Inferior parietal cortex (tissue), 1 donor: ENCODE data around the gene EPB41L4B.
"Not testable (repeated sequence)": the region's sequence is repeated elsewhere in the genome, so short reads cannot be mapped to it uniquely, and the experiment has no call there.

ENCODE experiments used
- DNase-seq: peaks from one replicate; pipeline ENCODE4 v3.0.0-alpha.2; 2016; ENCODE audit errors: extremely low spot score

EPB41L4B gene

DNA sequence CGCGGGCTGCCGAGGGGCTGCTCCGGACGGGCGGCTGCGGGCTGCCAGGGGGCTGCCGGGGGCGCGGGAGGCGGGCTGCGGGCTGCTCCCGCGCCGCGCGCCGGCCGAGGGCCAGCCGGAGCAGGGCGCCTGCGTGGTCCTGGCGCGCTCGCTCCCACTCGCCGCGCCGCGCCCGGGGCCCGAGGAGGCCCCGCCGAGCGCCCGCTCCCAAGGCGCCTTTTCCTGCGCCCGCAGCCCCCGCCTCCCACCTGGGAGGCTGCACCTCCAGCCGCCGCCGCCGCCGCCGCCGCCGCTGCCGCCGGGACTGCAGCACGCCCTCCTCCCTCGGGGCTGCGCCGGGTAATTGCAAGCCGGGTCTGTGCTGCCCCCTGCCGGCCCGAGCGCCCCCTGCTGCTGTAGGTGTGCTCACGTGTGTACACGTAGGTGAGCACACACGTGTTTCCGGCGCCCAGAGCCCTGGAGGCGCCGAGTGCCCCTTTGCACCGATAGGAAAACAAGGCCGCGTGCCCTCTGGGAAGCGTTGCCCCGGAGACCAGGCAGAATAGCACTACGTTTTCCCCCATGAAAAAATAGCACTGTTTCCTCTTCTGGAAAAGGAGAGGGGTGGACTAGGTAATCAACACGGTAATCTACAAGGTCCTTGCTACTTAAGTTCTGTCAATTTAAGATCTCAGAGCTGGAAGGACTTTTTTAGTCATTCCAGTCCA is at the start of gene EPB41L4B:
Gene EPB41L4B (minus strand): TSS at position 318 of the 707 bp plus-strand sequence. CDS start 613 bp downstream, outside the sequence.
- DNase-seq = peak; percentile 78

GRCh38 chr9:109369285-109369684 is 48.4 kb upstream of the EPB41L4B start:
- DNase-seq = no peak

GRCh38 chr9:109360771-109361170 is 39.9 kb upstream of the EPB41L4B start:
- DNase-seq = no peak

DNA sequence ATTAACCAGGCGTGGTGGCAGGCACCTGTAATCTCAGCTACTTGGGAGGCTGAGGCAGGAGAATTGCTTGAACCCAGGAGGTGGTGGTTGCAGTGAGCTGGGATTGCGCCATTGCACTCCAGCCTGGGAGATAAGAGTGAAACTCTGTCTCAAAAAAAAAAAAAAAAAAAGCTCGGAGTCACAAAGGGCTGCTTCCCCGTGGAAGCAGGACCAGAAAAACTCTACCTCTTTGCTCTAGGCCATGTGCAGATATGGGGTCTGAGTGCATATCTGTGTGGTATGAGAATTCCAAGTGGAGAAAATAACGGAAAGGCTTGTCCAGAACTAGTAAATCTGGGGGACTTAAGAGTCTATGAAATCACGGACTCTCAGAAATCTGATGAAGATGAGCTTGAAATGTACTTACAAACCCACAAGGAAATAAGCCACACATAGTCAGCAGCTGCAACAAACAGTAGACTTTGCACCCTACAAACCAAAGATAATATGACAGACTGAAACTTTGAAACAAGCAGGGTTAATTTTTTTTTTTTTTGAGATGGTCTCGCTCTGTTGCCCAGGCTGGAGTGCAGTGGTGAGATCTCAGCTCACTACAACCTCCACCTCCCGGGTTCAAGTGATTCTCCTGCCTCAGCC is 38.2 kb upstream of the EPB41L4B start:
- not testable (repeated sequence) for DNase-seq

DNA sequence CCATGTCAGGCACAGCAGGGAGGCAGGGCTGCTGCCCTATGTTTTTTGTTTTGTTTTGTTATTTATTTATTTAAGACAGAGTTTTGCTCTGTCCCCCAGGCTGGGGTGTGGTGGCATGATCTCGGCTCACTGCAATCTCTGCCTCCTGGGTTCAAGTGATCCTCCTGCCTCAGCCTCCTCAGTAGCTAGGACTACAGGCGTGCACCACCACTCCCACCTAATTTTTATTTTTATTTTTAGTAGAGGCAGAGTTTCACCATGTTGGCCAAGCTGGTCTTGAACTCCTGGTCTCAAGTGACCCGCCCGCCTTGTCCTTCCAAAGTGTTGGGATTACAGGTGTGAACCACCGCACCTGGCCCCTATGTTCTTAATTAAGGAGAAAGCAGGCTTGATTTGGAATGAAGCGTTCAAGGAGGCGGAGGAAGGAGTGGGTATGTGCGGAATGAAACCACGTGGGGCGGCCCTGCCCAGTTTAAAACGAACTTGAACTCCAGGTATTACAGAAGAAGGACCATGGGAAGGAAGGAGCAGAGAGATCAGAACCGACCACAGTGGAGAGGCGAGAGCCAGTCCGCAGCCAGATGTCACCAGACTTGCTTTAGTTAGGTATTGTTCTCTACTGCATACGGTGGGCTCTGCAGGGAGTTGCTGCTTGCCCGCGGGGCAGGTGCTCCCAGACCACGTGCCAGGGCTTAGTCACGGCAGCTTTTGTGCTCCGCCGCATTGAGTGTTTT is 34.9 kb upstream of the EPB41L4B start:
- no peak for DNase-seq

GRCh38 chr9:109354190-109354589 is 33.3 kb upstream of the EPB41L4B start:
- DNase-seq = no peak

GRCh38 chr9:109351032-109351431 is 30.2 kb upstream of the EPB41L4B start:
- no peak for DNase-seq

- DNase-seq = peak; percentile 63
These were observed 28.6 kb upstream of the EPB41L4B start for GRCh38 chr9:109349421-109349846.

GRCh38 chr9:109346904-109347303 is 26.0 kb upstream of the EPB41L4B start:
- DNase-seq = no peak

DNA sequence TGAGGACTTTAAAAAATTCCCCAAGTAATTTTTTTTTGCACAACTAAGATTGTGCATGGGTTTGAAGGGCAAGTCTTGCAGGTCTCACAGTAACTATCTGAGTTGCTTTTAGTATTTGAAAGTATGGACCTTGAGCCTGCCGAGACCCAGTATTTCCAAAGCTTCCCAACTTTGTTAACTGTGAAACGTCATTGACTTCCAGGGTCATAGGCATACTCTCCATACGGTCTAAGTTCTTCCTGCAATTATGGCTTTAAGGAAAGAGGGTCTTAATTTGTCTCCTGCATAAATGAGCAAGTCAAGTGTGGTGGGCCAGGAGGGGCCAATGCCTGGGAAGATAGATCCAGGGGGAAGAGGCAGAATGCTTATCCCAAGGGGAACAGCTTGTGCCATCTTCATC is 24.0 kb upstream of the EPB41L4B start:
- DNase-seq = no peak

GRCh38 chr9:109342878-109343277 is 22.0 kb upstream of the EPB41L4B start:
- no peak for DNase-seq

GRCh38 chr9:109341561-109341960 is 20.7 kb upstream of the EPB41L4B start:
- DNase-seq = no peak

- DNase-seq = not testable (repeated sequence)
These were observed 20.1 kb upstream of the EPB41L4B start for GRCh38 chr9:109340979-109341378.

GRCh38 chr9:109336409-109336808 is 15.6 kb upstream of the EPB41L4B start:
- no peak for DNase-seq

DNA sequence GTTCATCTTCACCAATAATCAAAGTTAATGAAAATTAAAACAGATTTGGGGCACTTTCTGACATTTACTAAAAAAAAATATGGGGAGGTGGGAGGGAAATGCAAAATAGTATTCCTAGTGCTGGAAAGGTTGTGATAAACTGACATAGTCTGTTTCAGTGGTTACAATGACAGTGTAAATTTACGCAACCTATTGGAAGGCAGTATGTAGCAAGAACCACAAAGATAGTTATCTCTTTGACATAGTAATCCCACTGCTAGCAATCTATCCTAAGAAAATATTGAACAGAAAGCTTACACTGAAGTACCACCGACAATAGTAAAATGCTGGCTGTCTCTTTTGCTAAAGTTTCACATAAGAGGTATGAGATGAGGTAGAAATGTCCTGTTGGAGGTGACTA is 15.1 kb upstream of the EPB41L4B start:
- no peak for DNase-seq

- DNase-seq = no peak
These were observed 14.3 kb upstream of the EPB41L4B start for GRCh38 chr9:109335121-109335520.

DNA sequence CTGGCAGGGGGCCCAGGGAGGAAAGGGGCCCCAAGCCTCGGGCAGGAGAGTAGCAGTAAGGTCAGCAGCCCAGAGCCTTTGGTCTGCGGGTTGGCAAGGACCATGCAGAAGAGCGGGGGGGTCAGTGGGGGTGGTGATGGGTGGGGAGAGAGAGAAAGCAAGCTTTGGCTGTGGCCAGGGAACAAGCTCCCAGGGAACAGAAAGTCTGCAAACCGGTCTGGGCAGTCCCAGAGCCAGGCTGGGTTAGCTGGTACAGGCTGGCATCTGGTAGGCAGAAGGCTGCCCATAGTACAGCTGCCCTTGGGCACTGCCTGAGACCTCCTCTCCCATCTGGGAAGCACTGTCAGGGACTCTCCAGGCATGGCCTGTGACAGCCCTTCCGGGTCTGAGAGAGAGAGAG is 10.5 kb upstream of the EPB41L4B start:
- no peak for DNase-seq

GRCh38 chr9:109329638-109330258 is 8.9 kb upstream of the EPB41L4B start:
- DNase-seq = no peak

- DNase-seq = no peak
These were observed 8.2 kb upstream of the EPB41L4B start for GRCh38 chr9:109328978-109329637.

- DNase-seq = no peak
These were observed 4.2 kb upstream of the EPB41L4B start for GRCh38 chr9:109325089-109325488.

GRCh38 chr9:109323771-109324170 is 2.9 kb upstream of the EPB41L4B start:
- no peak for DNase-seq

GRCh38 chr9:109321727-109322126 is 868 bp upstream of the EPB41L4B start:
- no peak for DNase-seq
